ENCODE results near the gene RNF39. TPM values are rescaled to one million over a fixed set of nuclear protein-coding genes. Genes with fewer than 3 reads are reported as not detected.

Gene RNF39
- total and polyA plus RNA-seq, 12 donors: 0.15 TPM; not detected in 11

GRCh38 chr6:30100154-30100553, 24.6 kb upstream of the RNF39 start:
- intact Hi-C loops (cut with DNase I): loop anchor here in 6 of 10 donors (5.0 to 10.0 kb wide), 5 partner anchors 33 to 295 kb away; partner anchors contain the start of gene PPP1R11 (in 2 of the 6)

GRCh38 chr6:30097902-30098768, 22.6 kb upstream of the RNF39 start:
- Histone ChIP-seq H3K4me3 (no peak overlapping the region), H3K27me3 (peaks cover 4 to 81% (median 47%) of the 10 kb centered on the region in 7 donors), H3K36me3 (no peaks in the 10 kb centered on the region), H3K27ac (no peak overlapping the region), H3K4me1 (peaks cover 9 to 44% (median 32%) of the 10 kb centered on the region in 9 donors), H3K9me3 (no peaks in the 10 kb centered on the region)
- no peak for DNase-seq
- intact Hi-C loops (cut with DNase I): no loop called here
- ATAC-seq: no peak
- 63 to 66% methylated on average over 4 of the region's 4 CpGs for WGBS, 2 donors
- TF ChIP-seq CTCF (IDR thresholded peaks at IDR 0.05): no peak

More at GRCh38 chr6:30100154-30100553, 24.6 kb upstream of the RNF39 start:
- Histone ChIP-seq H3K9me3 (no peaks in the 10 kb centered on the region), H3K4me3 (peak overlapping the region in 5 of 10 donors; percentile 42 to 58 (median 55)), H3K4me1 (peaks cover 9 to 48% (median 35%) of the 10 kb centered on the region in 9 donors), H3K36me3 (no peaks in the 10 kb centered on the region), H3K27ac (peak overlapping the region in 7 of 10 donors; percentile 50 to 77 (median 65)), H3K27me3 (peaks cover 4 to 81% (median 39%) of the 10 kb centered on the region in 7 donors)
- ATAC-seq (no peak), DNase-seq (no peak)
- no peak for TF ChIP-seq CTCF (IDR thresholded peaks at IDR 0.05)
- 27 to 35% methylated on average over 8 of the region's 8 CpGs for WGBS, 2 donors

- H3K27ac ChIP-seq: no peak overlapping the region
- no peaks in the 10 kb centered on the region for H3K36me3 ChIP-seq
- no peak for TF ChIP-seq CTCF (IDR thresholded peaks at IDR 0.05)
- DNase-seq (no peak), ATAC-seq (no peak)
- 52 to 54% methylated on average over 1 of the region's 1 CpG for WGBS, 2 donors
- peaks cover 9 to 36% (median 22%) of the 10 kb centered on the region in 9 donors for H3K4me1 ChIP-seq
- H3K9me3 ChIP-seq: no peaks in the 10 kb centered on the region
- intact Hi-C loops (cut with DNase I): no loop called here
- peaks cover 4 to 95% (median 51%) of the 10 kb centered on the region in 7 donors for H3K27me3 ChIP-seq
- H3K4me3 ChIP-seq: no peak overlapping the region
Observed at GRCh38 chr6:30096829-30097228, 21.3 kb upstream of the RNF39 start.

GRCh38 chr6:30093951-30094661, 18.5 kb upstream of the RNF39 start:
- peak in 1 of 8 donors; percentile 55 for ATAC-seq
- intact Hi-C loops (cut with DNase I): no loop called here
- Histone ChIP-seq H3K36me3 (no peaks in the 10 kb centered on the region), H3K27me3 (peaks cover 0 to 96% (median 49%) of the 10 kb centered on the region in 7 donors), H3K4me3 (no peak overlapping the region), H3K27ac (no peak overlapping the region), H3K4me1 (peaks cover 0 to 19% (median 0%) of the 10 kb centered on the region in 9 donors), H3K9me3 (no peaks in the 10 kb centered on the region)
- no peak for TF ChIP-seq CTCF (IDR thresholded peaks at IDR 0.05)
- 74 to 77% methylated on average over 5 of the region's 5 CpGs for WGBS, 2 donors
- DNase-seq: no peak
